Duodenal mucosa (tissue), 2 donors: ENCODE measurements around the gene ZYG11B.
"Not testable (repeated sequence)": the region's sequence is repeated elsewhere in the genome, so short reads cannot be mapped to it uniquely, and the experiment has no call there.

Experiments used
- H3K27ac ChIP-seq: one replicate; pipeline ENCODE4 v1.7.0; 2013; ENCODE audit warnings: low read depth, low read length
- H3K27me3 ChIP-seq, 2 donors: one replicate each; pipeline ENCODE4 v1.7.0; 2013; ENCODE audit warnings: low read length in 2 of 2, control low read depth in 1 of 2; ENCODE audit not compliant: insufficient read depth in 2 of 2, control insufficient read depth in 1 of 2
- H3K36me3 ChIP-seq, 2 donors: one replicate each; pipeline ENCODE4 v1.7.0; 2013; ENCODE audit warnings: low read length in 2 of 2, control low read depth in 1 of 2; ENCODE audit not compliant: insufficient read depth in 2 of 2, control insufficient read depth in 1 of 2
- H3K4me1 ChIP-seq, 2 donors: one replicate each; pipeline ENCODE4 v1.7.0; 2013; ENCODE audit warnings: low read length in 2 of 2, control low read depth in 1 of 2; ENCODE audit not compliant: insufficient read depth in 2 of 2, control insufficient read depth in 1 of 2
- H3K4me3 ChIP-seq, 2 donors: one replicate each; pipeline ENCODE4 v1.7.0; 2013; ENCODE audit warnings: low read length in 2 of 2, low read depth in 1 of 2
- H3K9ac ChIP-seq, 2 donors: one replicate each; pipeline ENCODE4 v1.7.0; 2013; ENCODE audit warnings: low read length in 2 of 2, low read depth in 1 of 2
- H3K9me3 ChIP-seq, 2 donors: one replicate each; pipeline ENCODE4 v1.7.0; 2013; ENCODE audit warnings: low read length in 2 of 2, control low read depth in 1 of 2; ENCODE audit not compliant: control insufficient read depth in 1 of 2

ZYG11B gene

DNA sequence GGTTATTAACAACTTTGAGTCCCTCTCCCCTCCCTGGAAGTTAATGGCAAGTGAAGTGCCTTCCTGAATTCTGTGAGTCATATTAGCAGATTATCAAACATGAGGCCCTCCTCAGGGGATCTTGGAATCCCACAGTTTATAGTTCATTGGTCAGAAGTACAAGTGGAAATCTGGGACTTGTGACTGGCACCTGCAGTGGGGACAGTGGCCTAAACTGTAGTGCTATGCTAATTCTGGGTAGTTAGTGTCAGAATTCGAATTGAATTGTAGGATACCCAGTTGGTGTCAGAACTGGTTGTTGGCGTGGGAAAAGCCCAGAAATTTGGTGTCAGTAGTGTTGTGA is 26.2 kb downstream of the ZYG11B start:
- Histone ChIP-seq H3K27me3 (no peaks in the 10 kb centered on the region), H3K9me3 (no peaks in the 10 kb centered on the region), H3K4me3 (no peak overlapping the region), H3K36me3 (peaks cover 0 to 3% of the 10 kb centered on the region in 2 donors), H3K9ac (no peak overlapping the region), H3K4me1 (peaks cover 6 to 8% of the 10 kb centered on the region in 2 donors), H3K27ac (no peak overlapping the region)

DNA sequence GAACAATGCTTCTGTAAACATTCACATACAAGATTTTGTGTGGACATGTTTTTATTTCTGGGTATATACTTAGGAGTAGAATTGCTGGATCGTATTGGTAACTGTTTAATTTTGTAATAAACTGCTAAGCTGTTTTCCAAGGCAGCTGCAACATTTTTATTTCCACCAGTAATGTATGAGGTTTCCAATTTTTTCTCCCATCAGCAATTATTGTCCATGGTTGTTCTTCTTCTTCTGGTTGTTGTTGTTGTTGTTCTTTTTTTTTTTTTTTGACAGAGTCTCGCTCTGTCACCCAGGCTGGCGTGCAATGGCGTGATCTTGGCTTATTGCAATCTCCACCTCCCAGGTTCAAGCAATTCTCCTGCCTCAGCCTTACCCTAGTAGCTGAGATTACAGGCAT is 26.9 kb downstream of the ZYG11B start:
- no peaks in the 10 kb centered on the region for H3K27me3 ChIP-seq
- H3K9me3 ChIP-seq = no peaks in the 10 kb centered on the region
- no peak overlapping the region for H3K4me3 ChIP-seq
- H3K36me3 ChIP-seq = peaks cover 0 to 3% of the 10 kb centered on the region in 2 donors
- H3K4me1 ChIP-seq = peaks cover 6 to 8% of the 10 kb centered on the region in 2 donors
- no peak overlapping the region for H3K9ac ChIP-seq
- no peak overlapping the region for H3K27ac ChIP-seq

DNA sequence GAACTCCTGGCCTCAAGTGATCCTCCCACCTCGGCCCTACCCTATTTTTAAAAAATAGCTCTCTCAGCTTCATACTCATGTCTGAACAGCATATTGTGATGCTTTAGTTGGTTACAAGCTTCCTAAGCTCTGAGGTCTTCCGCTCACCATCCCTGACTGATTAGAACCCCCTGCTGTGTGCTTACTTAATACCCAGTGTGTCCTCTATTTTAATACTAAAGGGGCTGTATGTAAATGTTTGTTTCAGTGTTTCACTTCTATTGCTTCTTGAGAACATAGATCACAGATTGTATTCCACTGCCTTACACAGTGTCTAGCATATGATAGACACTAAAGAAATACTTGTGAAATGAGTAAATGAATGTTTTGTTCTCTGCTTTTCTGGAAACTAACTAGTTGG is 29.8 kb downstream of the ZYG11B start:
- Histone ChIP-seq H3K27ac (no peak overlapping the region), H3K4me1 (peaks cover 6 to 8% of the 10 kb centered on the region in 2 donors), H3K27me3 (no peaks in the 10 kb centered on the region), H3K36me3 (peaks cover 0 to 8% of the 10 kb centered on the region in 2 donors), H3K4me3 (no peak overlapping the region), H3K9ac (no peak overlapping the region), H3K9me3 (no peaks in the 10 kb centered on the region)

- Histone ChIP-seq H3K9ac (no peak overlapping the region), H3K36me3 (peaks cover 0 to 10% of the 10 kb centered on the region in 2 donors)
Observed at GRCh38 chr1:52759908-52760307, 33.7 kb downstream of the ZYG11B start.

GRCh38 chr1:52767596-52768280 is 41.5 kb downstream of the ZYG11B start:
- Histone ChIP-seq H3K4me3 (no peak overlapping the region), H3K9ac (no peak overlapping the region), H3K27me3 (no peaks in the 10 kb centered on the region), H3K9me3 (no peaks in the 10 kb centered on the region), H3K4me1 (no peaks in the 10 kb centered on the region), H3K27ac (no peak overlapping the region), H3K36me3 (peaks cover 10 to 27% of the 10 kb centered on the region in 2 donors)

More at GRCh38 chr1:52759908-52760307, 33.7 kb downstream of the ZYG11B start:
- Histone ChIP-seq H3K27ac (no peak overlapping the region), H3K4me1 (no peaks in the 10 kb centered on the region), H3K9me3 (no peaks in the 10 kb centered on the region), H3K4me3 (no peak overlapping the region), H3K27me3 (no peaks in the 10 kb centered on the region)

DNA sequence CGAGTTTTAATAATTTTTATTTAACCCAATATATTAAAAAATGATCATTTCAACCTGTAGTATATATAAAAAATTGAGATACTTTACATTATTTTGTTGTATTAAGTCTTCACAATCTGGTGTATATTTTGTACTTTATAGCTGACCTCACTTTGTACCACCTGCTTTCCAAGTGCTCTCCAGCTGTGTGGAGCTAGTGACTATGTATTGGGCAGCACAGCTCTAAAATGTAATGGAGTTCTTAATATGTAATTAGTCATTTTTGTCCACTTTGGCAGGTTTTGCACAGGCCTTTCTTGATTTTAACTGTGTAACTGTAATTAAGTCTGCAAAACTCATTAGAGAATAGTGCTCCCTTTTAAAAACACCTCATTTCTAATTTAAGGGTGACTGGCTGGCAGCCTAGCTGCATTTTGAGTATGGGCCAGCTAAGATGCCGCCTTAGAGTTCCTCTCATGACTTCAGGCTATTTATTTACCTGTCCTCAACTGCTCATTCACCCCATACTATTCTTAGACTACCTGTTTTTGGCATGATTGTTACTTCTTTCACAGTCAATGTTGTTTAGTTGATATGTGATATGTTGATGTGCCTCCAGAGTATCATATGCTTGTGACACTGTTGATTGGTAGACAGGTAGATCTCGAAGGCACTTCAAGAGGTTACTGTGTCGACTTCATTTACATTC is 43.2 kb downstream of the ZYG11B start:
- H3K27ac ChIP-seq = no peak overlapping the region
- H3K4me3 ChIP-seq = no peak overlapping the region

DNA sequence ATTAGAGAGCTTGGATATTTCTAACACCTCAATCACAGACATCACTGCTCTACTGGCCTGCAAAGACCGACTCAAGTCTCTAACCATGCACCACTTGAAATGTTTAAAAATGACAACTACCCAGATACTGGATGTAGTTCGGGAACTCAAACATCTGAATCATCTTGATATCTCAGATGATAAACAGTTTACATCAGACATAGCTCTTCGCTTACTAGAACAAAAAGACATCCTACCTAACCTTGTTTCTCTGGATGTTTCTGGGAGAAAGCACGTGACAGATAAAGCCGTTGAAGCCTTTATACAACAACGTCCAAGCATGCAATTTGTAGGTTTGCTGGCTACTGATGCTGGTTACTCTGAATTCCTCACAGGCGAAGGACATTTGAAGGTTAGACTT is 45.1 kb downstream of the ZYG11B start:
- H3K9me3 ChIP-seq = no peaks in the 10 kb centered on the region
- no peak overlapping the region for H3K27ac ChIP-seq
- H3K4me3 ChIP-seq = no peak overlapping the region
- H3K9ac ChIP-seq = no peak overlapping the region
- no peaks in the 10 kb centered on the region for H3K27me3 ChIP-seq
- no peaks in the 10 kb centered on the region for H3K4me1 ChIP-seq
- peaks cover 10 to 34% of the 10 kb centered on the region in 2 donors for H3K36me3 ChIP-seq

More for the DNA sequence above, 43.2 kb downstream of the ZYG11B start:
- H3K9me3 ChIP-seq = no peaks in the 10 kb centered on the region
- no peaks in the 10 kb centered on the region for H3K27me3 ChIP-seq
- H3K4me1 ChIP-seq = no peaks in the 10 kb centered on the region
- H3K9ac ChIP-seq = no peak overlapping the region
- H3K36me3 ChIP-seq = peaks cover 10 to 31% of the 10 kb centered on the region in 2 donors

- H3K27me3 ChIP-seq = no peaks in the 10 kb centered on the region
- no peaks in the 10 kb centered on the region for H3K4me1 ChIP-seq
- no peaks in the 10 kb centered on the region for H3K9me3 ChIP-seq
- H3K4me3 ChIP-seq = no peak overlapping the region
- peaks cover 8 to 51% of the 10 kb centered on the region in 2 donors for H3K36me3 ChIP-seq
- H3K9ac ChIP-seq = no peak overlapping the region
- no peak overlapping the region for H3K27ac ChIP-seq
Observed at GRCh38 chr1:52786148-52786547, 59.9 kb downstream of the ZYG11B start.

- H3K9ac ChIP-seq, H3K9me3 ChIP-seq, H3K27ac ChIP-seq, H3K4me1 ChIP-seq, H3K4me3 ChIP-seq, H3K27me3 ChIP-seq: not testable (repeated sequence)
- peaks cover 14 to 50% of the 10 kb centered on the region in 2 donors for H3K36me3 ChIP-seq
Observed at GRCh38 chr1:52790429-52790828, 64.2 kb downstream of the ZYG11B start.

GRCh38 chr1:52792036-52792435 is 65.8 kb downstream of the ZYG11B start:
- H3K27ac ChIP-seq = no peak overlapping the region
- H3K36me3 ChIP-seq = peaks cover 21 to 41% of the 10 kb centered on the region in 2 donors

More at GRCh38 chr1:52792036-52792435, 65.8 kb downstream of the ZYG11B start:
- H3K27me3 ChIP-seq = no peaks in the 10 kb centered on the region
- no peaks in the 10 kb centered on the region for H3K4me1 ChIP-seq
- H3K4me3 ChIP-seq = no peak overlapping the region
- no peak overlapping the region for H3K9ac ChIP-seq
- no peaks in the 10 kb centered on the region for H3K9me3 ChIP-seq
